ENCODE measurements around the gene TRRAP.
"Not testable (repeated sequence)": the region's sequence is repeated elsewhere in the genome, so short reads cannot be mapped to it uniquely, and the experiment has no call there.

TRRAP gene

DNA sequence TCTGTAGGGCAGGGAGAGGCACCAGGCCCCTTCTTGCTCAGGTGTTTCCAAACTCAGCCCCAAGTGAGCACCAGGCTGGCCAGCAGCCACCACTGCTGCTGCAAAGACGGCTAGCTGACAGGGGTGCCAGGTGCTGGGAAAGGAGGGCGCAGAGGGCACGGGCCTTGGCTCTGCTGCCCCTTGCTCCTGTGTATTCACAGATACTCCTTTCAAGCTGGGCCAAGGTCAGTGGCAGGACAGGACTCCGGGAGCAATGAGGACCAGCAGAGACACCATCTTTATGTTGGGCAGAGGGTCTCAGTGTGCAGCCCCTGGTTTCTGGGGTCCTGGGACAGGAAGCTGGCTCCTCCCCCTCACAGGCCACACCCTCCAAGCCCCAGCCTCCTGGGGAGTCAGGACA is 155.4 kb downstream of the TRRAP start:
- DNase-seq, result no peak

- no peak for DNase-seq
Observed at GRCh38 chr7:99034932-99035722, 156.8 kb downstream of the TRRAP start.

DNA sequence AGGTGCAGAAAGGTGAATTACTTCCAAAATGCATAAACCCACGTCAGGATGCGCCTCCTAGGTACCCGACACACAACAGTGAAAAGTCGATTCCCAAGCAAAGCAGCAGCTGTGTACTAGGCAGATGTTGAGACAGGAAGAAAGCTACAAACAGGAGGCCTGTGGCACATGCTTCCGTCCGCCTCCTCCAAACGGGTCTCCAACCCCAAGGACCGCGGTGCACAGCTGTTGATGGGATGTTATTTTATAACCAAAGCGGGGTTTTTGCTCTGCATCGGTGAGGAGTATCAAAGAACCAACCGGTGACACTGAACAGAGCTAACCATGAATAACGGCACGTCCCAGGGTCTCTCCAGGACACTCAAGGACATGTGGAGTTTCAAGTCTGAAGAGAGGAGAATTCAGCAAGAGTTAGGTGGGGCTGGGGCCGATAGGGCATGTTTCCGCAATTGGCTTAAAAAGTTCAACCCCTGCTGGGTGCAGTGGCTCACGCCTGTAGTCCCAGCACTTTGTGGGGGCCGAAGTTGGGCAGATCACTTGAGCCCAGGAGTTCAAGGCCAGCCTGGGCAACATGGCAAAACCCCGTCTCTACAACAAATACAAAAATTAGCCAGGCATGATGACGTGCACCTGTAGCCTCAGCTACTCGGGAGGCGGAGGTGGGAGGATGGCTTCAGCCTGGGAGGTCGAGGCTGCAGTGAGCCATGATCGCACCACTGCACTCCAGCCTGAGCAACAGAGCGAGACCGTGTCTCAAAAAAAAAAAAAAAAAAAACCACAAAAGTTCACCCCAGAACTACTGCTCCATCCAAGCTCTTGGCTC is 157.6 kb downstream of the TRRAP start:
- DNase-seq, result no peak

GRCh38 chr7:99036546-99037111 is 158.3 kb downstream of the TRRAP start:
- DNase-seq, result no peak

DNA sequence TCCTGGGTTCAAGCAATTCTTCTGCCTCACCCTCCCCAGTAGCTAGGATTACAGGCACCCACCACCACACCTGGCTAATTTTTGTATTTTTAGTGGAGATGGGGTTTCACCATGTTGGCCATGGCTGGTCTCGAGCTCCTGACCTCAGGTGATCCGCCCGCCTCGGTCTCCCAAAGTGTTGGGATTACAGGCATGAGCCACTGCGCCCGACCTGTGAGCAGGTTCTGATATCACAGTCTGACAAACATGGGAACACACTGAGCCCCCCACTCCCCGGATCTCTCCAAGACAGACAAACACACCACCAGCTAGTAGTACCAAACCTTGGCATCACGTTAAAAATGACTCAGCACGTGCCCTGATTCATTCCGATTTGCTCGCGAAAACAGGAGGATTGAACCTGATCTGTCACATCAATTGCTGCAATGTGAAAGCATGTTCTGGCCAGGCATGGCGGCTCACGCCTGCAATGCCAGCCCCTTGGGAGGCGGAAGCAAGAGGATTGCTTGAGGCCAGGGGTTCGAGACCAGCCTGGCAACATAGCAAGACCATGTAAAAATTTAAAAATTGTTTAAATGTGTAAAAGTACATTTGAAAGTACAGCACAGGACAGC is 159.1 kb downstream of the TRRAP start:
- no peak for DNase-seq

- no peak for DNase-seq
Observed at GRCh38 chr7:99038086-99038855, 159.9 kb downstream of the TRRAP start.

GRCh38 chr7:99039384-99039891 is 161.1 kb downstream of the TRRAP start:
- DNase-seq, result no peak

DNA sequence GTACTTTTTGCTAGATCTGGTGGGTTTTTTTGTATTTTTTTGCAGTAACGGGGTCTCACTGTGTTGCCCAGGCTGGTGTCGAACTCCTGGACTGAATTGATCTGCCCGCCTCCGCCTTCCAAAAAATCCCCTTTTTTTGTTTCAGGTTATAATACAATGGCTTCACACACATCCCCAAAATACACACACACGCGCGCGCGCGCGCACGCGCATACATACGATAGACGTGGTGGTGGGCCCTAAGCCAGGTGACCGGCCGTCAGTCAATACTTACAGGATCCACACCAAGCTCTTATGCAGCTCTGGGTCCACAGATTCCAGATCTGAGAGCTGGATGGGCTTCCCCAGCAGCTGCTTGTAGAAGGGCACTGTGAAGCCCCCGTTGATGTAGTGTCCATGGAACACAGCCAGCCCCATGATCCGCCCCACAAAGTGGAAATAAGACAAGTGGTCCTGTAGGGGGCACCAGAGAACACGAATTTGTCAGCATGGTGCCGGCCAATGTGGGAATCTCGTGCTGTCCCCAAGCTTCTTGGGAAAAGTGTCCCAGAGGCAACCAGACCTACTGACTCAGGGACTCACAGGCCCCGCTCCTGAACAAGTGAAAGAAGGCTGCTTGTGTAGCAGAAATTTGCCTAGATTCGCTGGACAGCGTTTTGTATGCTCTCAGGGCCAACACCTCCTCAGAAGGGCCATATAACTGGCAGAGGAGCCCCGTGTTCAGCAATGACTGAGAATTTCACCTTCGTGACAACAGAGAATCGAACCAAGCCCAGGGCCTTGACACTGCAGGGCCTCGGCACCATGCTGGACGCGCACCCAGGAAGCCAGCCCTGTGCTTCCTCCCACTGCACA is 162.0 kb downstream of the TRRAP start:
- peak in 4 of 5 donors; percentile 41 to 62 (median 52) for DNase-seq

DNA sequence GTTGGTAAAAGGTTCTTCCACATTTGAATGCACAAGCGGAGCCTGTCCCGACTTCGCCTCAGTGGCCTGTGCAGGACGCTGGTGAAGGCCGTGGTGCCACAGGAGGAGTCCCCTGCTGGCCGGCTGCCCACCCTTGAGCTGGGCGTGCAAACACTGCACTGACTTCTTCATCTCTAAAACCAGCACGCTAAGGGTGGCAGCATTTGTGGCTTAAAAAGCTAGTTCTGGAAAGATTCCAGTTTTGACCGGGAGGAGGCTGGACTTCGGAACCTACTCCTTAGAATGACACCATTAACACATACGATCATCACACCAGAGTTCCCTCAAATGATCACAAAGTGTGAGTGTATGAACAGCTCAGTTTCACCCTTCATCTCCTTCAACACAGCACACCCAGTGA is 163.2 kb downstream of the TRRAP start:
- no peak for DNase-seq

- DNase-seq, result no peak
Observed at GRCh38 chr7:99042957-99043356, 164.6 kb downstream of the TRRAP start.

DNA sequence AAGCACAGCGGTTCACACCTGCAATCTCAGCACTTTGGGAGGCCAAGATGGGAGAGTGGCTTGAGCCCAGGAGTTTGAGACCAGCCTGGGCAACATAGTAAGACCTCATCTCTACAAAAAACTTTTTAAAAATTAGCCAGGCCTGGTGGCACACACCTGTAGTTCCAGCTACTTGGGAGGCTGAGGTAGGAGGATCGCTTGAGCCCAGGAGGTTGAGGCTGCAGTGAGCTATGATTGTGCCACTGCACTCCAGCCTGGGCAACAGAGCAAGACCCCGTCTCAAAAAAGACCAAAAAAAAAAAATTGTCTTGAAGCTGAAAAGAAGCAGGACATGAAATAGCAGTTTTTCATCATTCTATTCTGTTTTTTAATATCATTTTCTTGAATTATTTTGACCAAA is 166.5 kb downstream of the TRRAP start:
- DNase-seq, result not testable (repeated sequence)

- DNase-seq, result not testable (repeated sequence)
Observed at GRCh38 chr7:99046262-99046661, 167.9 kb downstream of the TRRAP start.

DNA sequence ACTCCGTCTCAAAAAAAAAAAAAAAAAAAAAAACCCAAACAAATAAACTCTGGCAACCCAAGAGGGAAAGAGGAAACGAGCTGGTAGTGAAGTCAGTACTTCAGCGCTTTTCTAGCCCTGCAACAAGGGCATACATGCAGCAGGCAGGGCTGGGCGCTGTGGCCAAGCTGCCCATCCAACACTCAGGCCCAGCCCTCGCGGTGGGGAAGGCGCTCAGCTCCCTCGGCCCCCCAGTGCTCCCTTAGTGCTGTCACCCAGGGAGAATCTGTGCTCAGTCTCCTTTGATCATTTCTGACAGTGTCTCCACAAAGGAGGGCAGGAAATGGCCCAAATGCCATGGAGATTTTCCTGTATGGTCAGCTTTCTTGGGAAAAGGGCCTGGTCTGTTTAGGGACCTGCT is 168.4 kb downstream of the TRRAP start:
- DNase-seq, result no peak

GRCh38 chr7:99047526-99048077 is 169.3 kb downstream of the TRRAP start:
- DNase-seq, result no peak

GRCh38 chr7:99050971-99051370 is 172.6 kb downstream of the TRRAP start:
- no peak for DNase-seq

DNA sequence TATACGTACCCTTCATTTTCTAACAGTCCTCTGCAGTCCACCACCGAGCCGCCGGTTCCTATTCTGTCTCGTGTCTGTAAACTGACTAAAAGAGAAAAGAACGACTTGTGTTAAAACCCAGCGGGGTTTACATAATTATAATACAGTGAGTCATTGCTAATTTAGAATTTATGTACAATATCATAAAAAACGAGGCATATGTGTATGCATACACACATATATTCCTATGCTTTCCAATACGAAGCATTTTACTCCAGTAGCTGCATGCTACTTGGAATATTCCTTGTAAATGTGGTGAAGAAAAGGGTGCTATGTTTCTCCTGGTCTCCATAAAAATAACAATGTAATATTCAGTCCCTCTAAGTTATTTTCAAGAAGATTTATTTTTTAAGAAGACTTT is 176.4 kb downstream of the TRRAP start:
- DNase-seq, result no peak

GRCh38 chr7:99061001-99061776 is 182.9 kb downstream of the TRRAP start:
- no peak for DNase-seq

Data from T-helper 1 cell (primary cell).